Cardiac muscle cell (in vitro differentiated cells and primary cell): Measurements from ENCODE around the gene GNAT1. TPM values are rescaled to one million over a fixed set of nuclear protein-coding genes. Genes with fewer than 3 reads are reported as not detected.

Experiments used
- DNase-seq, 2 donors: peaks; one replicate each; pipeline versions ENCODE4 v3.0.0 to v3.0.0-alpha.2; 2010 to 2017; ENCODE audit warnings: low read depth in 1 of 2, low spot score in 1 of 2
- H3K27ac ChIP-seq: fragments of 200-600 bp; sonication (generic); 2 replicates; pipeline ENCODE4 v1.5.1; 2016
- H3K27me3 ChIP-seq: fragments of 200-600 bp; sonication (generic); 2 replicates; pipeline ENCODE4 v1.6.0; 2016; ENCODE audit warnings: control low read depth
- H3K36me3 ChIP-seq: fragments of 200-600 bp; sonication (generic); 2 replicates; pipeline ENCODE4 v1.5.1; 2016; ENCODE audit warnings: control low read depth
- H3K4me1 ChIP-seq: fragments of 200-600 bp; sonication (generic); 2 replicates; pipeline ENCODE4 v1.8.1; 2017; ENCODE audit warnings: low read depth, mild to moderate bottlenecking, mixed run types
- H3K4me3 ChIP-seq: fragments of 200-600 bp; sonication (generic); 2 replicates; pipeline ENCODE4 v1.5.1; 2016; ENCODE audit warnings: mild to moderate bottlenecking
- H3K9me3 ChIP-seq: fragments of 200-600 bp; sonication (generic); 2 replicates; pipeline ENCODE4 v1.5.1; 2017; ENCODE audit warnings: low read depth, mild to moderate bottlenecking, control low read depth
- polyA plus RNA-seq: library from polyadenylated mRNA; unstranded; fragments of >200 nt; fragmentation: Nextera tagmentation; extraction: Ambion mirVana; gene quantifications from 2 replicates; pipeline ENCODE4 v1.2.1, GENCODE V29; 2016
- total RNA-seq: library from RNA; depleted of rRNA; stranded (reverse); fragments of >200 nt; gene quantifications from 2 replicates; pipeline ENCODE4 v1.2.3, GENCODE V29; 2016
- TF ChIP-seq, protein P1 (sequence below): IDR thresholded peaks from 2 replicates; pipeline ENCODE4 v1.5.1; 2012; ENCODE audit warnings: low read depth, mild to moderate bottlenecking, low read length

The GNAT1 gene
- total and polyA plus RNA-seq, 2 experiments from 2014 or later: not detected

GRCh38 chr3:50167069-50167840 is 24.2 kb upstream of the GNAT1 start:
- H3K4me3 ChIP-seq: no peak overlapping the region
- H3K9me3 ChIP-seq: no peaks in the 10 kb centered on the region
- H3K27ac ChIP-seq: no peak overlapping the region
- no peaks in the 10 kb centered on the region for H3K27me3 ChIP-seq
- TF ChIP-seq, protein P1, sequence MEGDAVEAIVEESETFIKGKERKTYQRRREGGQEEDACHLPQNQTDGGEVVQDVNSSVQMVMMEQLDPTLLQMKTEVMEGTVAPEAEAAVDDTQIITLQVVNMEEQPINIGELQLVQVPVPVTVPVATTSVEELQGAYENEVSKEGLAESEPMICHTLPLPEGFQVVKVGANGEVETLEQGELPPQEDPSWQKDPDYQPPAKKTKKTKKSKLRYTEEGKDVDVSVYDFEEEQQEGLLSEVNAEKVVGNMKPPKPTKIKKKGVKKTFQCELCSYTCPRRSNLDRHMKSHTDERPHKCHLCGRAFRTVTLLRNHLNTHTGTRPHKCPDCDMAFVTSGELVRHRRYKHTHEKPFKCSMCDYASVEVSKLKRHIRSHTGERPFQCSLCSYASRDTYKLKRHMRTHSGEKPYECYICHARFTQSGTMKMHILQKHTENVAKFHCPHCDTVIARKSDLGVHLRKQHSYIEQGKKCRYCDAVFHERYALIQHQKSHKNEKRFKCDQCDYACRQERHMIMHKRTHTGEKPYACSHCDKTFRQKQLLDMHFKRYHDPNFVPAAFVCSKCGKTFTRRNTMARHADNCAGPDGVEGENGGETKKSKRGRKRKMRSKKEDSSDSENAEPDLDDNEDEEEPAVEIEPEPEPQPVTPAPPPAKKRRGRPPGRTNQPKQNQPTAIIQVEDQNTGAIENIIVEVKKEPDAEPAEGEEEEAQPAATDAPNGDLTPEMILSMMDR: no peak
- DNase-seq: no peak
- peaks cover 18% of the 10 kb centered on the region for H3K4me1 ChIP-seq
- H3K36me3 ChIP-seq: no peaks in the 10 kb centered on the region

- H3K27me3 ChIP-seq: no peaks in the 10 kb centered on the region
- no peak overlapping the region for H3K4me3 ChIP-seq
- H3K9me3 ChIP-seq: no peaks in the 10 kb centered on the region
- no peak for DNase-seq
- H3K27ac ChIP-seq: no peak overlapping the region
- H3K36me3 ChIP-seq: no peaks in the 10 kb centered on the region
- H3K4me1 ChIP-seq: peaks cover 18% of the 10 kb centered on the region
- TF ChIP-seq, protein P1: no peak
Observed at GRCh38 chr3:50167841-50168209, 23.6 kb upstream of the GNAT1 start.

DNA sequence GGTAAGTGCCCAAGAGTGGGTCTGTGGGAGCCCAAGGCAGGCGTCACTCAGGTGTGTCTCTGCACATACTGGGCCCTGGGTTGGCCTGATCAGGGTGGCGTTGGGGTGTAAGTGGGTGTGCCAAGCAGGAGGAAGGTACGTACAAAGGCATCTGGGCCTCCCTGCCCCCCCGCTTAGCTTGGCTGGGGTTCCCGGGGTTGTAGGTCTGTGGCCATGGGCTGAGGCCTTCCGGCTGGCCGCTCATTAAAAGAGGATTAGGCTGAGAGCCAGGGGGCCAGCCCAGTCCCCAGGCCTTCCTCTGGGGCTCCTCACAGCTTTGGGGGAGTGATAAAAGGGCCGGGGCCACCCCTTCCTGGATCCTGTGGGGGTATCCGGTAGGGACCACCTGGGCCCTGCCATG is 23.0 kb upstream of the GNAT1 start:
- H3K4me3 ChIP-seq: no peak overlapping the region
- no peak for DNase-seq
- TF ChIP-seq, protein P1: no peak
- peaks cover 18% of the 10 kb centered on the region for H3K4me1 ChIP-seq
- H3K9me3 ChIP-seq: no peaks in the 10 kb centered on the region
- H3K27me3 ChIP-seq: no peaks in the 10 kb centered on the region
- H3K27ac ChIP-seq: no peak overlapping the region
- no peaks in the 10 kb centered on the region for H3K36me3 ChIP-seq

GRCh38 chr3:50168791-50169190 is 22.6 kb upstream of the GNAT1 start:
- H3K4me1 ChIP-seq: peaks cover 18% of the 10 kb centered on the region
- no peaks in the 10 kb centered on the region for H3K27me3 ChIP-seq
- no peak overlapping the region for H3K4me3 ChIP-seq
- TF ChIP-seq, protein P1: no peak
- no peak for DNase-seq
- H3K27ac ChIP-seq: no peak overlapping the region
- H3K36me3 ChIP-seq: no peaks in the 10 kb centered on the region
- H3K9me3 ChIP-seq: no peaks in the 10 kb centered on the region

- Histone ChIP-seq H3K36me3 (no peaks in the 10 kb centered on the region), H3K27me3 (no peaks in the 10 kb centered on the region), H3K27ac (no peak overlapping the region), H3K9me3 (no peaks in the 10 kb centered on the region), H3K4me1 (peaks cover 18% of the 10 kb centered on the region), H3K4me3 (no peak overlapping the region)
- DNase-seq: no peak
- TF ChIP-seq, protein P1: no peak
Observed at GRCh38 chr3:50169232-50169832, 22.1 kb upstream of the GNAT1 start.
